ENCODE data around the gene TXNDC8. TPM values are rescaled to one million over a fixed set of nuclear protein-coding genes. Genes with fewer than 3 reads are reported as not detected.

Gene TXNDC8
- total and polyA plus RNA-seq, 2 of the 13 experiments (the other 11 are each of a cell fraction or from before 2014, with no cell fraction given), result not detected

GRCh38 chr9:110256380-110257096 lies 81.1 kb downstream of the TXNDC8 start, which contains the start of gene TXN (continued):
- peak; percentile 64; the same call in 1 of the 2 replicates for TF ChIP-seq TFE3 (CRISPR knock-in tag; IDR thresholded peaks at IDR 0.05)
- peak; percentile 61 for TF ChIP-seq SP5 (CRISPR knock-in tag; IDR thresholded peaks at IDR 0.05; ENCODE audit: borderline replicate concordance, low read depth)
- TF ChIP-seq ZNF446 (CRISPR knock-in tag; IDR thresholded peaks at IDR 0.05), result peak; percentile 61; the same call in 1 of the 2 replicates
- TF ChIP-seq GFI1 (CRISPR knock-in tag; IDR thresholded peaks at IDR 0.05; ENCODE audit: borderline replicate concordance), result no peak; the same call in 1 of the 2 replicates
- no peak for TF ChIP-seq JUNB (CRISPR knock-in tag; IDR thresholded peaks at IDR 0.05; ENCODE audit: borderline replicate concordance)
- no peak for TF ChIP-seq ZNF749 (CRISPR knock-in tag; IDR thresholded peaks at IDR 0.05; ENCODE audit: borderline replicate concordance)
- TF ChIP-seq CERS6 (CRISPR knock-in tag; IDR thresholded peaks at IDR 0.05), result no peak
- TF ChIP-seq ZSCAN12 (CRISPR knock-in tag; IDR thresholded peaks at IDR 0.05), result no peak
- no peak for TF ChIP-seq U2AF1 (optimal IDR thresholded peaks at IDR 0.05; ENCODE audit: low read depth, low read length)
- no peak for TF ChIP-seq ZFYVE20 (CRISPR knock-in tag; IDR thresholded peaks at IDR 0.05; ENCODE audit: borderline replicate concordance, low read depth)
- peak; percentile 37; the same call in 1 of the 2 replicates for TF ChIP-seq KDM5A (IDR thresholded peaks at IDR 0.05; ENCODE audit: borderline replicate concordance, low read length)
- TF ChIP-seq ARNT (IDR thresholded peaks at IDR 0.05), result no peak
- no peak for TF ChIP-seq ADNP (CRISPR knock-in tag; IDR thresholded peaks at IDR 0.05)
- 0 out of 2 replicates have a peak, but pooled peaks have one; percentile 30 for TF ChIP-seq HINFP (CRISPR knock-in tag; IDR thresholded peaks at IDR 0.05; ENCODE audit: low read depth)
- TF ChIP-seq ZNF703 (CRISPR knock-in tag; IDR thresholded peaks at IDR 0.05; ENCODE audit: borderline replicate concordance), result no peak
- 0 out of 2 replicates have a peak, but pooled peaks have one; percentile 52 for TF ChIP-seq ZNF773 (CRISPR knock-in tag; IDR thresholded peaks at IDR 0.05; ENCODE audit: borderline replicate concordance)
- no peak; the same call in 1 of the 2 replicates for TF ChIP-seq ZNF510 (CRISPR knock-in tag; IDR thresholded peaks at IDR 0.05; ENCODE audit: low read depth)
- no peak for TF ChIP-seq ARHGAP35 (CRISPR knock-in tag; IDR thresholded peaks at IDR 0.05; ENCODE audit: borderline replicate concordance)
- no peak; the same call in 1 of the 2 replicates for TF ChIP-seq KLF6 (CRISPR knock-in tag; IDR thresholded peaks at IDR 0.05)
- no peak for TF ChIP-seq SP140L (CRISPR knock-in tag; IDR thresholded peaks at IDR 0.05; ENCODE audit: borderline replicate concordance)
- no peak; the same call in 1 of the 2 replicates for TF ChIP-seq ZNF431 (CRISPR knock-in tag; IDR thresholded peaks at IDR 0.05; ENCODE audit: borderline replicate concordance, low read depth)
- 0 out of 2 replicates have a peak, but pooled peaks have one; percentile 38 for TF ChIP-seq ZBTB39 (CRISPR knock-in tag; IDR thresholded peaks at IDR 0.05)
- TF ChIP-seq NR1H2 (CRISPR knock-in tag; IDR thresholded peaks at IDR 0.05; ENCODE audit: borderline replicate concordance, low read depth), result no peak
- peak; percentile 18; the same call in 1 of the 2 replicates for TF ChIP-seq FOSL2 (CRISPR knock-in tag; IDR thresholded peaks at IDR 0.05)

Measured in HepG2 (cell line).